HG02852 (cell line): ENCODE data around the gene MTA2.

ENCODE experiments used
- ATAC-seq: cut with Tn5 transposase; IDR thresholded peaks from one replicate; pipeline ENCODE4 v1.9.1; 2021; ENCODE audit warnings: mild to moderate bottlenecking, moderate library complexity; ENCODE audit not compliant: unreplicated experiment

Gene MTA2

DNA sequence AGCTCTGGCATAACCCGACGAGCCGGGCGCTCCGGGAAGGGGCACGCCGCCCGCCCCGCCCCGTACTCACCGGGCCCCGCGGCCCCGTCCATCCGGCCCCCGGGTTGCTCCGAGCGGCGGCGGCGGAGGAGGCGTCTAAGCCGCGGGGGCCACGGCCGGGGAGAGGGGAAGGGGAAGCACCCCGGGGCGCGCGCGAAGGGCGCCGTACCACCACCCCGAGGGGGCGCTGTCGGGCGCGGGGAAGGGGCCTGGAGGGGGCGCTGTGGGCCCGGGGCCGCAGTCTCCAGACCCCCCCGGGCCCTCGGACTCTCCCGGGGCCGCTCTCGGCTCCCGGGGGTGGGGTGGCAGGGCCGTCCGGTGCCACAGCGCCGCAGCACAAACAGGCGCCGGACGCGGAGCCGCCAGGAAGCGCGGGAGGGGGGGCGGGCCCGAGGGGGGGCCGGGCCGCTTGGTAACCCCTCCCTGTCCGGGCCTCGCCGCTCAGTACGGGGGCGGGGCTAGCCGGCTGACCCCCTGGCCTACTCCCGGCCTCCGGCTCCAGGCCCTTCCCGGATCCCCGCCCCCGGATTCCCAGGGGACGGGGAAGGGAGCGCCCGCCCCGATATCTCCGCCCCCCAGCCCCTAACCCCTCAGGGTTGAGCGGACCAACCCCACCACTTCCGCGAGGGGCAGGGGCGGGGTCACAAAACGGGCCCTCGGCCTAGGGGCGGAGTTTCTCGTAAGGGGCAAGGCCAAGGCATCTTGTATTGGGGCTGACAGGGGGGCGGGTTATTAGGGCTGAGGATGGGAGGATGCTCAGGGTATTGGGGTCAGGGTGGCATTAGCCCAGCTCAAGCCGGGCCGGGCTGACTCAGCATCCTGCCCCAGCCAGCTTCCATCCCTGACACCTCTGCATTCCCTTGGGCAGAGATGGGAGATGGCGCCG, 11.0 kb upstream of the MTA2 start, which contains the start of the genes EML3 and ROM1:
Gene EML3, minus strand, starts transcription at position 410 of the 925 bp plus-strand sequence. Its CDS starts 318 bp downstream, at position 92.
Gene ROM1, plus strand, starts transcription at position 892 of the 925 bp plus-strand sequence. Its CDS starts 25 bp downstream, at position 917.
- ATAC-seq, result peak; percentile 68

DNA sequence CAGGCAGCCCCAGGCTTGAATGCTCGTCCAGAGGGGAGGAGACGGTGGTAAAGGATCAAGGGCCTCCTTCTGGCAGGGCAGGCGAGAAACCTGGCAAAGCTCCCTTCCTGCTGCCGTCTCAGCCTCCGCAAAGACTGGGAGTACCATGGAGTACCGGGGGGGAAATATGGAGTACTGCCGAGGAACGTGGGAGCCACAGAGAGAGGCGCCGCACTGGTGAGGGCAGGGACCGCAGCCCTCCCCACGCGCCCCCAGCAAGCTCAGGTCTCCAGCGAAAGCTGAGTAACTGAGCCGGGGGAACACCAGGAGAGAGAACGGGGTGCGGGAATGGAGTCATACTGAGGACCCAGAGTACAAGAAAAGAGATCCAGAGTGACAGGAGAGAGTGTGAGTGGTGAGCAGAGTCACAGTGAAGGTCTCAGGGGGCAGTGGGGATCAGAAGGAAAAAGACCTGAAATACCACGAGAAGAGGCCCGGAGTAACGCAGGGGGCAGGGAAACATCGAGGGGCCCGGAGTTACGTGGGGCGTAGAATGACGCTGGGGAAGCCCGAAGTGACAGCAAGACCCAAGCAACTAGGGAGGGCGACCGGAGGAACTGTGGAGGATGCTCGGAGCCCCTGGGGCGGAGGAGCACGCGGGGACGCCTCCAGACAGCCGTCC, 10.2 kb upstream of the MTA2 start:
- ATAC-seq, result peak; percentile 27

DNA sequence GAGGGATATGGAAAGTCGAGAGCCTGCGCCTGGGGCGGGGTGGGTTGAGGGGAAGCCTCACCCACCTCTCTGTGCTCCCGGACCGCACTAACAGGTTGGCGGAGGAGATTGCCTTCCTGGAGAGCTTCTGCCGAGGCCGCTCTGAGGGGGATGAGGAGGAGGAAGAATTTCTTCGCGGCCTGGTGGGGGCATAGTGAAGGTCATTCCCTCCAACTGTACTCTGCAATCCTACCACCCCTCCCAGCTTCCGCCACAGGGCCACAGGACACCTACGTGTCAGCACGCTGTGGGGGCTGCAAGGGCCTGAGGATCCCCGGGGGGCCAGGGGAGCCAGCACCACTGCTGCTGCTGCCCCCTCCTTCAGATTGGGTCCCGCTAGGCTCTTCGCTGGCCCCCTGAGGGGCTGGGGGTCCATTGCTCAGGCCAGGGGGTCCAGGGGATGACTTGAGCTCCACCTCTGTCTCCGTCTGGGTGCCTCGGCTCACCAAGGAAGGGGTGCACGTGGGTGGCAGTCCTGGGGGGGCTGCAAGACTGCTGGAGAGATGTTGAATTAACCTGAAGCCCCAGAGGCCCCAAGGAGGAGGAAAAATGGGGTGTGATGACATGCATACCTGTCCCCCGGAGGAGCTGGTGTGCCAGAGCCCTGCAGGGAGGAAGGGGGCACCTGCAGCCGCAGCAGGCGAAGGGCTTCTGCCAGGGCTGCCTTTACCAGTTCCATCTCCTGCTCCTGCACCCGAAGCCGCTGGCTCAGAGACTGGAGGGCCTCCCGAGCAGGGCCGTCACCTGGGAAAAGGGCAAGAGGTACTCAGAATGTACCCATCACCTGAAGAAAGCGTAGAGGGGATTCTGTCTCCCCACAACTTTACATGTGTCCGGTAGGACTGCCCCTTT, 9.4 kb upstream of the MTA2 start:
- no peak for ATAC-seq

DNA sequence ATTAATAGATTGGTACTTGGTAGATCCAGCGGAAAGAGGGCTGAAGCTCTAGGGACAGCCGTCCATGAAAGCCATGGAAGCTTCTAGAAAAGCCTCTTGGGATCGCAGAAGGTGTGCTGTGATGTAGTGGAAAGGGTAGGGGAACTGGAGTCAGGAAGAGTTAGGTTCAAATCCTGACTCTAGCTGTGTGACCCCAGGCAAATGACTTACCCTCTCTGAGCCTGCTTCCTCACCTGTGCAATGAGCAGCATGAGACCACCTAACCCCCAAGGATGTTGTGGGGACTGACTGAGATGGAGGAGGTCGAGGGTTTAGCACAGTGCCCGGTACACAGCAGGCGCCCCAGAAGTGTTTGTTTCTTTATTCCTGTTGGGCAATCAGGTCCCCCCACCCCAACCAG, 8.7 kb upstream of the MTA2 start:
- ATAC-seq, result no peak

DNA sequence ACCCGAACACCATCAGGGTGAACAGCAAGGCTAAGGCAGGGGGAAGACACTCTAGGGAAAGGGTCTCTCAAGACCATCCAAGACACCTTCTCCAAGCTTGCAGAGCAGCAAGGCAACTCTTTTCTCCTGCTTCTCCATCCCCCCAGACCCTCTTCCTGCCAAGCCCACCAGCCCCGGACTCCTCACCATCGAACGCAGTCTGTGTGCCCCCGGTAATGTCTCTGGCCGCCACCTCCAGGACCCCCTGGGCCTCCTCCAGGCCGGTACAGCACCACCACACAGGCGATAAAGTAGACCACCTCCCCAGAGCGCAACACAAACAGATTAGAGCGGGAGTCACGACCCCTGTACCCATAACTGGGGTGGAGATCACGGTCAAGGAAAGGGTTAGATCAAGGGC, 7.1 kb upstream of the MTA2 start:
- ATAC-seq, result no peak

DNA sequence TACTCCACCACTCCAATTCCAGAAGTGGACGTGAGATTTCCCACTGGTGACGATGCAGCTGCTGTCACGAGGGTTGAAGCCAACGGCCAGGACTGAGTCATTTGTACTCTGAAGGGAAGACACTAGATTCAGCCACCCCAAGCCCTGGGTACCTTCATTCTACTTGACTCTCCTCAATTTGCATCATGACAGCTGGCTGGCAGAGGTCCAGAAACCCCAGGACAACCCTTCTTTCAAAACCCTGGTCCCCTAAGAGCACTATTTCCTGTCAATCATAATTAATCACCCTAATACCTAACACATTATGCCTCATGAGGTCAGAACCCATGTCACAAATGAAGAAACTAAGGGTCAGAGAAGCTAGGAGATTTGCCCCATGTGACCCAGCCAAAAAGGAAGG, 6.0 kb upstream of the MTA2 start:
- ATAC-seq, result no peak

DNA sequence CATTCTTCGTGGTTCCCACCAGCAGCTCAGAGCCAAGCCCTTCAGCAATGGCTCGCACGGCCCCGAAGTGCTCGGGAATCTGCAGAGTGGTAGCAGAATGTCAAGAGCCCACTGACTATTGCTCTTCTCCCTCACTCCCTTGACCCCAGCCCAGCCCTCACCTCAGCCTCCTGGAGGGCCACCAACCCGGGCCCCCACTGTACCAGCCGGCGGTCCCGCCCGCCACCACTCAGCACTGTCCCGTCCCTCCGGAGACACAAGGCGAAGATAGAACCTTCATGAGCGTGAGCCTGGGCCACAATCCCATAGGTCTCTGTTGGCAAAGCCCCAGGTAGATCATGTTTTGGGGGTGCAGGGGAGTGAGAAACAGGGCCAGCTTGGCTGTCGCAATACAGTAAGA, 4.2 kb upstream of the MTA2 start:
- no peak for ATAC-seq

DNA sequence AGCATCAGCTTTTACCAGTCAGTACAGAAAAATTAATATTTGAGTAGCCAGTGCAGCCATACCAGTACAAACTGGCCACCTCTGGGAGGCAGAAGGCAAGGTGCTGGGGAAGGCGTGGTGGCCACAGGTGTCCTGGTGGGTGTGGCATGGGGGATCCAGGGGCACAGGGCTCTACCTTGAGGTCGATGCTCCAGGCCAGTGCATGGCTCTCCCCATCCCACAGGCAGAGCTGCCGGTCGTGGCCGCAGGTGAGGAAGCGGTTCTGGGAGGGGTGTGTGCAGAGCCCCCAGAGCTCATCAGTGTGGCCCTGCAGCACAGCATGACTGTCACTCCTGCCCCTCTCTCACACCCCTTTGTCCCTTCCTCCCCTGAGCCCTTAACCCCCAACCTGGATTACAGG, 3.8 kb upstream of the MTA2 start:
- no peak for ATAC-seq

DNA sequence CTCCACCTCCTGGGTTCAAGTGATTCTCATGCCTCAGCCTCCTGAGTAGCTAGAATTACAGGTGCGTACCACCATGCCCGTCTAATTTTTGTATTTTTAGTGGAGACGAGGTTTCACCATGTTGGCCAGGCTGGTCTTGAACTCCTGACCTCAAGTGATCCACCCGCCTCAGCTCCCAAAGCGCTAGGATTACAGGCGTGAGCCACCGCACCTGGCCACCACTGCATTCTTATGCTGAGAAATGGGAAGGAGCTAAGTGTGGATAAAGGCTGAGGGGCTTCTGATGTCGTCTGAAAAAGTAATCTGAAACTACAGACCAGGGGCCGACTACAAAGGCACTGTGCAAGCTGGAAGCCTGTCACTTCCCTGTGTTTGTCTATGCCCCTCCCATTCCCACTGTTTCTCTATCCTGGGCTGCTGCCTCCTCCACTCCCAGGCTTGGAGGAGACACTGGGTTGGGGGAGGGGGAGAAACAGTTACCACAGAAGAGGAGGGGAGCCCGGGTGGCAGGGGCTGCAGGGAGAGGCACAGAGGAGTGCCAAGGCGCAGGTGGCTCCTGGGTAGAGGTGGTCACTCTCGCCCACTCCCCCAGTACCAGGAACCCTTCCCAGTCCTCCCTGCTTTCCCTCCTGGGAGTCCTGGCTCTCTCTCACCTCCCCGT, 2.9 kb upstream of the MTA2 start:
- ATAC-seq, result no peak

DNA sequence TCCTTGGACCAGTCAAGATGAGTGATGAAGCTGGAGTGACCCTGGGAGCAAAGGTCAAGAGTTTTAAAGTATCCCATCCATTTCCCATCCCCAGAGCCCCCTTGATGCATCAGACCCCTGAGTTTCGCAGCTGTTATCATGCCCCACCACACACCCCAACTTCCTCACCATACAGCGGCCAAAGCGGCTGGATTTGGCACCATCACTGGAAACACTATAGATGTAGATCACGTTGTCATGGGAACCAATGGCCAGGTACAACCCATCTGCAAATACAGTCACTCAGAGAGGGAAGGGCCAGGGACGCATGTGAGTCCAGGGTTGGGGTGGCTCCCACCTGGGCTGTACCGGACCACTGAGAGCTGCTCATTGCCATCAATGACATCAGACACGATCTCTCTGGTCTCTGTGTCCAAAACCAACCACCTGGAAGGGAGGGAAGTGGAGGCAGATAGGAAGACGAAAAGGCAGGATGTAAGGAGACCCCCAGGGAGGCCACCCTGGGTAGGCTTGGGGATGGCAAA, 2.2 kb upstream of the MTA2 start:
- ATAC-seq, result no peak

DNA sequence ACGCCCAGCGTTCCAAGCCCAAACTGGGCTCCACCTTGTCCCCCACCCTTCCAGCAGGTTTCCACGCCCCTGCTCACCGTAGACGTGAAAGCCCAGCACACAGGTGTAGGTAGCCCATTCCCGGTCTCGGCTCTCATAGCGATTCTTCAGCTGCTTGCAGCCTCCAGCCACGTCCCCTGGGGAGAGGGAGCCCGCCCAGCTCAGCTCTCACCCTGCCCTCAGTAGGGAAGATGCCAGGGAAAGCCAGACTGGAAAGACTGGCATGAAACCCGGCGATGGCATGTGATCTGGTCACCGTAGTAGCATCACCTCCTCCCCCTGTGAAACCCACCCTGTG, 1.4 kb upstream of the MTA2 start:
- no peak for ATAC-seq

DNA sequence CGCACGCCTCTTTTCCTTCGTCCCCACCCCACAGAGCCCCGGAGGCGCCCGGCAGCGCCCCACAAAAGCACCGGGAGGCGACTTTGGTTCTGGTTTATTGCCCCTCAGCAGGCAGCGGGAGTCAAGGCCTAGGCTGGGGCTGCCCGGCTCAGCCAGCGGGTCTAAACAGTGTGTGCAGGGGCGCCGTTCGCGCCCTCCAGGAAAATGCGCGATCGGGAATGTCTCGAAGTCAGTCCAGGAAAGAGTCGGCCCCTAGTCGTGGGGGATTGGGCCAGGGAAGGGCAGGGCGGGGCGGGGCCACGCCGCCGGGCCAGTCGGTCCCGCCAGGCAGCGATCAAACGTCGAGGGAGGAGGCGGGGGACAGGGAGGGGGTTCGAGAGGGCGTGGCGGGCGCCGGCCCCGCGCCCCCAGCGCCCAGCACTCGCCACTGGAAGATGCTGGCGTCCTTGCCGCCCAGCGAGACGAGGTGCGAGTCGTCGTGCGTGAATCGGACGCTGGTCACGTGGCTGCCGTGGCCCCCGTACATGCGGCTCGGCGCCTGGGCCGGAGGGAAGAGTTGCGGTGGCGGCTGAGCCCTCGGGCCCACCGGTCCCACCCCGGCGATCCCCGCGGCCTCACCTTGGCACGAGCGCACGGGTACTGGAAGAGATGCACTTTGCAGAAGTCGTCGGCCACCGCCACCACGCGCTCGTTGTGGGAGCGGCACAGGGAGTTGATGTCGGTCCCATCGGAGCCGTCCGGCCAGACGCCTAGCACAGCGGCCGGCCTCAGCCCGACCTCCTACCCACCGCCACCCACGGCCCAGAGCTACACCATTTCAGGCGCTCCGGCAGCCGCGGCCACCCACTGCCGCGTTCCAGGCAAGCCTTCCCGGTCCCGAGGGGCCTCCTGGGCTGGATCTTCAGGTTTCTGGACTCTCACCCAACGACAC, 741 bp upstream of the MTA2 start:
- ATAC-seq, result no peak

DNA sequence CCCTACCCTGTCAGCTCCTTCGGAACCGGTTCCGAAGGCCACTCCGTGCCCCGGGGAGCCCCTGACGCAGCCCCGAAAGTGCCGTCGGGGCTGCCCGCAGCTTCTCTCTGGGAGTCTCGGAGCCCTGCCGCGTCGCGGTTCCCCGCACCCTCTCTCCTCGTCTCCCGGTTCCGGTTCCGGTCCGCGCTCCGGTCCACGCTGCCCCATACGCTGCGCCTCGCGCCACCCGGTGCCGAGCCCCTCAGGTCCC, 618 bp downstream of the MTA2 start:
- ATAC-seq, result no peak

DNA sequence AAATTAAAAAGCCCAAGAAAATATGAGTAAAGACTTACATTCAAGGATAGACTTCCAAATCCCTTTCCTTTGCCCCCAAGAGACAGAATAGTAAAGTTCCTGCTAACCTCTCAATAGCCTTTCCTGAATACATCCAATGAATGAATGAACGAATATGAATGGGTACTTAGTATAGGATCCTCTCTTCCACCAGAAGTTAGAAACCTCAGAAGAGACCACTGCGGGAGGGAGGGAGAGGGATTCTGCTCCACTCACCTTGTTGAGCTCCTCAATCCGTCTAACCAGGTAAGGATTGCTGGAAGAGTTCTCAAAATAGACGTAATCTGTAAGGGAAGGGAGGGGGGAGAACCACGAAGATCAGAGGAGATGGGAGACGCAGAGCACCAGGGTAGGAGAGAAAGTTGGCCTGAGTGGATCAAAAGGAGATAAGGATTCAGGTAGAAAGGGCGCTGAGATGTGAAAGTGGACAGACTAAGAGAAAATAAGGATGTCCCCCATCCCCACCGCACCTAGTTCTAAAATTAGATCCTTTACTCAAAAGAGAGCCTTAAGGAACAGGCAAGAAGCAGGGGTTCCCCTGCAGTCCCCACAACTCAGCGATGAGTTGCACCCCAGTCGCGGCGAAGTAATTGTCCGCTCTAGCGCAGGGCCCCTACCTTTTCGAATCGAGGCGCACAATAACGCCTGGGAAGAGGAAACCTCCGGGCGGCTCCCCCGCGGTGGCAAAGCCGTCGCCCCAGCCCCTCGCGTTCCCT, 1.1 kb downstream of the MTA2 start:
- ATAC-seq, result no peak

DNA sequence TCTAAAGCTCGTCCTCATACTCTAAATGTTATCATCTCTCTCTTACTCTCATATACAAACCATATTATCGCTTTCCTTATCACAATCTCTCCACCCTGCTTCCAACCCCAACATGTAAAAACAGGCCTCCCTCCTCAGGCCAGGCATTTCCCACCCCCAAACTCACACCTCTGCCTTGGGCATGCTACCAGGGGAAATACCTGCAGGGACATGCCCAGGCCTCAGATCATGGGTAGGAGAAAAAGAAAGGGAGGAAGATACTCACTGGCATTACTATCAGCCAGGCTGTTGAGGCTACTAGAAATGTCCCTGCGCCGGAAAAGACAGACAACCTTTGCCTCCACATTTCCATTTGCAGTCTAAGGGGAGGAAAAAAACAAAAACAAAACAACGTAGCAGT, 1.8 kb downstream of the MTA2 start:
- no peak for ATAC-seq

DNA sequence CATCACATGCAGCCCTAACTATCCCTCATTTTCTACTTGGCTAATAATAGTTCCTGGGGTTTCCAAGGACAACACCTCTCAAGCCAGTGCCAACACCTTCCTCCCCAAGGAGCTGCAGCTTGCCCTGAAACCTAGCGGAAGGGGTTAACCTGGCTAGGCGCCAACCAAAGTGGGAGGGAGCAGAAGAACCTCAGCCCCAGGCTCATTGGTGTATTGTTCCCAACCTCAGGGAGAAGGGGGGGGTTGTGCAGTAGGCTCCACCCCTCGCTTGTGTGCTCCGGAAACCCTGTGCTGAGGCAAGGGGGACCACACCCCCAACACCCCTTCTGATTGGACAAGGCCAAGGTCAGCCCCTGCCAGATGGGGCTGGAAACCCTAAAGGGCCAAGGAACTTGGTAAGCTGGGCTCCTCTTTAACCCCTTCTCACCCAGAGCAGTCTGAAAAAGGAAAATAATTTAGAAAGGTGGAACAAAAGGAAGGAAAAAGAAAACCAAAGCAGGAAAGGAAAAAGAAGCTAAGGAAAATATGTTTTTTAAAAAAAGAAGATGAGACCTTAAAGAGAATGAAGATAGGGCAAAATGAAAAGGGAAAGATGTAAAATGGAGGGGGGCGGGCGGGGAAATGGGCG, 2.5 kb downstream of the MTA2 start:
- peak; percentile 48 for ATAC-seq

DNA sequence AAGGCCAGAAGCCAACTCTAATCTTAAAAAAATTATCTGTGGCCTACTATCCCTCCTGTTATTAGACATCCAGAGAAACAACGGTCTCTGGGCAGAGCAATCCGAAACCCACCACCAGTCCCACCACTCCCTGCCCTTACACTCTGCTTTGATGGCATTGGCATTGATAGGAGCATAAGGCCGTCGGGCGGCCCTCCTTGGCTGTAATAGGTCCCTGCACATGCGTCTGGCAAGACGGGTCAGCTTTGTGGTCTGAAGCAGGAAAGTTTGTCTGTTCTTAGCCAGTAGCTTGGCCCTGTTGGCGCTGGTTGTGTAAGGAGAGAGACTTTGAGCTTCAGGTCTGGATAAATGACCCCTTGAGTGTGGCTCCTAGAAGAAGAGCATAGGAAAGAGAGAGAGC, 6.5 kb downstream of the MTA2 start:
- ATAC-seq, result no peak

DNA sequence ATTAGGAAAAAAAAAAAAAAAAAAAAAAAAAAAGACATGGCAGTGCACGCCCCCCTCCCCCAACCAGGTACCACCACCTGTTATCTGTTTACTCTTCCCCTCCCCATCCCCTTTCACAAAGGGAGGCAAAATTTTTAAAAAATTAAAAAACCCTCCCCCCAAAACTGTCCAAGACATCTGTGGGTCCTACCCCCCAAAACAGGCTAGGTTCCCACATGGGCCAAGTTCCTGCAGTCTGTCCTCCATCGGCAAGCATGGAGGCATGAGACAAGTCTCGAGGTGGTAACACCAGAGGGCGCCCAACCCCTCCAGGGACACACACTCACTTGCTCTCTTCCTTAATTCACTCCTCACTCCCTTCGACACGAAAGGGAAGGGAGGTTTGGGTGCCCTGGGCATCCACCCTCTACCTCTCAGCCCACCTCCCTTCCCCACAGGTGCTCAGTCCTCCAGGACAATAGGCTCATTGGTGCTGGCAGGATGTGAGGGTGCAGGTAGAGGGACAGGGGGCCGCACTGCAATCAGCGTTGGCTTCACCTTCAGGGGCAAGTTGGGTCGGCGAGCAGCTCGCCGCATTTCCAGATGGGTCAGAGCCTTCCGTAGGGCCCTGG, 8.1 kb downstream of the MTA2 start:
- ATAC-seq, result no peak
